Activated T-helper 2 cell treated with anti-CD3 and anti-CD28 coated beads, Interferon-gamma antibody, Interleukin-2, Interleukin-4, amounts not matched to agents 10 μg/mL and 5 μg/mL and 100 μg/mL, durations not matched to agents 14 hours and 24 hours and 36 hours (primary cell): ENCODE results near the gene PTCRA. TPM values are rescaled to one million over a fixed set of nuclear protein-coding genes. Genes with fewer than 3 reads are reported as not detected.
A peak's percentile ranks its signal among the peaks of the same experiment; 100 is the strongest.

Source experiments
- DNase-seq: peaks from one replicate; pipeline ENCODE4 v3.0.0; 2021; ENCODE audit warnings: low spot score
- H3K27ac Mint-ChIP-seq: one replicate; pipeline ENCODE4 v1.8.0; 2021; ENCODE audit warnings: mixed read lengths
- H3K27me3 Mint-ChIP-seq: one replicate; pipeline ENCODE4 v1.8.0; 2021; ENCODE audit warnings: low read depth, mixed read lengths
- H3K36me3 Mint-ChIP-seq: one replicate; pipeline ENCODE4 v1.8.0; 2021; ENCODE audit warnings: low read depth, mixed read lengths
- H3K4me1 Mint-ChIP-seq: one replicate; pipeline ENCODE4 v1.8.0; 2021; ENCODE audit warnings: low read depth, mixed read lengths
- H3K4me3 Mint-ChIP-seq: one replicate; pipeline ENCODE4 v1.8.0; 2021; ENCODE audit warnings: low read depth, mild to moderate bottlenecking, moderate library complexity, mixed read lengths
- H3K9me3 Mint-ChIP-seq: one replicate; pipeline ENCODE4 v1.8.0; 2021; ENCODE audit warnings: mixed read lengths
- intact Hi-C: fragments of 100-400 bp; cut with micrococcal nuclease; formaldehyde crosslinking; loops from one replicate; pipeline ENCODE4 v1.15.1; 2023
- total RNA-seq: library from RNA; stranded (reverse); gene quantifications from 2 replicates; pipeline ENCODE4 v1.2.3, GENCODE V29; 2022

PTCRA gene
- total RNA-seq, 1 donor from 2014 or later: not detected

DNA sequence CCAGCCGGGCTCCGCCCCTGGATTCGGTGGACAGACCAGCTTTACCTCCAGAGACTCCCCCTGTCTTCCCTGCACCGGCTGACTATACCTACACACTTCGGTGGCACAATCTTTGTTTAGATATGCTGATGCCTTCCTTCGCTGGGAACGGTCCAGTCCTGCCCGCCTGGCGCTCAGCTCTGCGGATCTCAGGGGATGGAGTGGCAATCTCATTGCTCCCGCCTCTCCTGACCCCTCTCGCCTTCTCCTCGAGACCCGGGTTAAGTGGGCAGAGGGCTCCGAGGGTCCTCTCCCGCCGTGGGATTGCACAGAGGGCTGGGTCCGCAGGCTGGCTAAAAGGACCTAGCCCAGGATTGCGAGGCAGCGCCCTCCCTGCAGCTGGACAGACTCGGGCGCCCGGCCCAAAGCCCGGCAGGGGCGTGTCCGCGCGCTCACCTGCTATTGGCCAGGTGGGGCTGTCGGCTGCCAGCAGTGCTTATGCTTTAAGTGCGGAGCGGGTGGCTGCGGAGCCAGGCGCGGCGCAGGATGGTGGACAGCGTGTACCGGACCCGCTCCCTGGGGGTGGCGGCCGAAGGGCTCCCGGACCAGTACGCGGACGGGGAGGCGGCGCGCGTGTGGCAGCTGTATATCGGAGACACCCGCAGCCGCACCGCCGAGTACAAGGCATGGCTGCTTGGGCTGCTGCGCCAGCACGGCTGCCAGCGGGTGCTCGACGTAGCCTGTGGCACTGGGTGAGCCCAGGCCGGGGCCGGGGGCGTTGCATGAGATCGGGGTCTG lies 44.6 kb downstream of the PTCRA start, which contains the start of gene GNMT:
Gene GNMT (plus strand): TSS at position 512 of the 777 bp plus-strand sequence. CDS start 14 bp downstream, at position 526.
- peaks cover 9% of the 10 kb centered on the region for H3K27me3 Mint-ChIP-seq
- peak within 1 kb of the TSS; percentile 26 for H3K4me3 Mint-ChIP-seq
- H3K9me3 Mint-ChIP-seq: no peaks in the 10 kb centered on the region
- H3K27ac Mint-ChIP-seq: no peak within 1 kb of the TSS
- DNase-seq: no peak
- intact Hi-C loops: no loop called here
- peaks cover 23% of the 10 kb centered on the region for H3K36me3 Mint-ChIP-seq
- peaks cover 10% of the 10 kb centered on the region for H3K4me1 Mint-ChIP-seq

DNA sequence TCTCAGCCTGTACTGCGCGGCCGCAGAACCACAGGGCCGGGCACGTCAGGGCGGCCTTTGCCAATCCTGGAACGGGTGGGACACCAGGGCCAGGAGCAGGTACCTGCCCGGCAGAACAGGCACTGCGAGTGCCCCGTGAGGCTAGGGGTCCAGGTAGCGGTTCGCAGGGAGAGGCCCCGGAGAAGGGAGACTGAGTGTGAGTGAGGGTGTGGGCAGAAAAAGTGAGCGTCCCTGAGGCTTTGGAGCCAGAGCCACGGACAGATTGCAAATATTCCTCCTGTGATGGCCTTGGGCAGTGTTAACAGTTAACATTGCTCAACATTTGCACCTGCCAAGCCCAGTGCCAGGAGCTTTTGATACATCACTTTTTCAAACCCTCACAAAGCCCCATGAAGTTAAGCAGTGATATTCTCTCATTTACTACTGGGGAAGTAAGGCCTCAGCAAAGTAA lies 45.2 kb downstream of the PTCRA start:
- Mint-ChIP-seq H3K27ac (no peak overlapping the region), H3K4me1 (peaks cover 10% of the 10 kb centered on the region), H3K36me3 (peaks cover 23% of the 10 kb centered on the region), H3K9me3 (no peaks in the 10 kb centered on the region), H3K4me3 (no peak overlapping the region), H3K27me3 (peaks cover 9% of the 10 kb centered on the region)
- intact Hi-C loops: no loop called here
- DNase-seq: no peak

DNA sequence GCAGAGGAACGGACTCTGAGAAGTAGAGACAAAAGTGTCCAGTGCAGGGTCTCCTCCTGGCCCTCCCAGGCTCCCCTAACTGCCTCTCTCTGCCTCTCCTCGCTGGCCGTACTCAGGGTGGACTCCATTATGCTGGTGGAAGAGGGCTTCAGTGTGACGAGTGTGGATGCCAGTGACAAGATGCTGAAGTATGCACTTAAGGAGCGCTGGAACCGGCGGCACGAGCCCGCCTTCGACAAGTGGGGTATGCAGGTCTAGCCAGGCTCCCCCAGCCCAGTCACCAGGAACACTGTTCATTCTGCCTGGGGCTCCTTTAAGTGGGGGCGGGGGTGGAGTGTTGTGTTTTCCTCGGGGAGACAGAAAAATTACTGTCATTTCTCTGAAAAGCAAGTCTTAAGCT lies 46.2 kb downstream of the PTCRA start:
- Mint-ChIP-seq H3K27me3 (peaks cover 9% of the 10 kb centered on the region), H3K4me1 (peaks cover 10% of the 10 kb centered on the region), H3K27ac (no peak overlapping the region), H3K36me3 (peaks cover 23% of the 10 kb centered on the region), H3K4me3 (no peak overlapping the region), H3K9me3 (no peaks in the 10 kb centered on the region)
- intact Hi-C loops: no loop called here
- no peak for DNase-seq

DNA sequence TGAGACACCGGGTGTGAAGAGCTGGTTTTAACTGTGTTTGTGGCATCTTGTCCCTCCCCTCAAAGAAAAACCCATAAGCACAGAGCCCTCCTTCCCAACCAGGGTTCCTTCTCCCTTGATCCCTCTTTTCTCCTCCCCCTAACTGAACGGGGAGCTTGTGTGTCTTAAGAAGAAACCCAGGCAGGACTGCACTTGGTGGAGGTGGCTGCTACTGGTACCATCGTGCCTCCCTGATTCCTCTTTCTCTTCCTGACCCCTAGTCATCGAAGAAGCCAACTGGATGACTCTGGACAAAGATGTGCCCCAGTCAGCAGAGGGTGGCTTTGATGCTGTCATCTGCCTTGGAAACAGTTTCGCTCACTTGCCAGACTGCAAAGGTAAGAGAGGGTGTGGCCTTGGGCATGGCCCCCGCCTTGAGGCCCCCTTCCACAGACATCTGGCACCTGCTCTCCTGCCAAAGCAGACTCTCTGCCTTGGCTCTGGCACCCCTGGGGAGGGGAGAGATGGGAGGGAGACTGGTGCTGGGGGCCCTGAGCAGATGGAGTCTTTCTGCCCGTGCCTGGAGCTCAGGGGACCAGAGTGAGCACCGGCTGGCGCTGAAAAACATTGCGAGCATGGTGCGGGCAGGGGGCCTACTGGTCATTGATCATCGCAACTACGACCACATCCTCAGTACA lies 46.8 kb downstream of the PTCRA start:
- intact Hi-C loops: no loop called here
- Mint-ChIP-seq H3K27ac (no peak overlapping the region), H3K4me1 (peaks cover 10% of the 10 kb centered on the region), H3K4me3 (no peak overlapping the region), H3K9me3 (no peaks in the 10 kb centered on the region), H3K36me3 (peaks cover 27% of the 10 kb centered on the region), H3K27me3 (peaks cover 9% of the 10 kb centered on the region)
- DNase-seq: no peak

DNA sequence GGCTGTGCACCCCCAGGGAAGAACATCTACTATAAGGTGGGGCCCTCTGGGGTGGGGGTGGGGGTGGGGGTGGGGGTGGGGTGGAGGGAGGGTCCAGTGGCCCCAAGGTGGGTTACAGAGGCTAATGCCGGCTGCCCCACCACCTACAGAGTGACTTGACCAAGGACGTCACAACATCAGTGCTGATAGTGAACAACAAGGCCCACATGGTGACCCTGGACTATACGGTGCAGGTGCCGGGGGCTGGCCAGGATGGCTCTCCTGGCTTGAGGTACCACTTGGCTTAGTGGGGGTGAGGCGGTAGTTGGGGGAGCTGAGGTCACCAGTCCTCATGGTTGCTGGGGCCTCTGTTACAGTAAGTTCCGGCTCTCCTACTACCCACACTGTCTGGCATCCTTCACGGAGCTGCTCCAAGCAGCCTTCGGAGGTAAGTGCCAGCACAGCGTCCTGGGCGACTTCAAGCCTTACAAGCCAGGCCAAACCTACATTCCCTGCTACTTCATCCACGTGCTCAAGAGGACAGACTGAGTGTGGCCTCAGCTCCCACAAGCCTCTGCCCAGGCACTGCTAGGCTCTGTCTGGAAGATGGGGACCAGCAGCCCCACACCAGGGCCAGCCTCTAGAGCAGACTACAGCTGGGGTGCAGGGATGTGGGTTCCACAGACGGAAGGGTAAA lies 47.5 kb downstream of the PTCRA start:
- H3K27ac Mint-ChIP-seq: no peak overlapping the region
- no peaks in the 10 kb centered on the region for H3K9me3 Mint-ChIP-seq
- no peak for DNase-seq
- intact Hi-C loops: no loop called here
- peaks cover 9% of the 10 kb centered on the region for H3K27me3 Mint-ChIP-seq
- H3K36me3 Mint-ChIP-seq: peaks cover 30% of the 10 kb centered on the region
- peaks cover 10% of the 10 kb centered on the region for H3K4me1 Mint-ChIP-seq
- H3K4me3 Mint-ChIP-seq: no peak overlapping the region

DNA sequence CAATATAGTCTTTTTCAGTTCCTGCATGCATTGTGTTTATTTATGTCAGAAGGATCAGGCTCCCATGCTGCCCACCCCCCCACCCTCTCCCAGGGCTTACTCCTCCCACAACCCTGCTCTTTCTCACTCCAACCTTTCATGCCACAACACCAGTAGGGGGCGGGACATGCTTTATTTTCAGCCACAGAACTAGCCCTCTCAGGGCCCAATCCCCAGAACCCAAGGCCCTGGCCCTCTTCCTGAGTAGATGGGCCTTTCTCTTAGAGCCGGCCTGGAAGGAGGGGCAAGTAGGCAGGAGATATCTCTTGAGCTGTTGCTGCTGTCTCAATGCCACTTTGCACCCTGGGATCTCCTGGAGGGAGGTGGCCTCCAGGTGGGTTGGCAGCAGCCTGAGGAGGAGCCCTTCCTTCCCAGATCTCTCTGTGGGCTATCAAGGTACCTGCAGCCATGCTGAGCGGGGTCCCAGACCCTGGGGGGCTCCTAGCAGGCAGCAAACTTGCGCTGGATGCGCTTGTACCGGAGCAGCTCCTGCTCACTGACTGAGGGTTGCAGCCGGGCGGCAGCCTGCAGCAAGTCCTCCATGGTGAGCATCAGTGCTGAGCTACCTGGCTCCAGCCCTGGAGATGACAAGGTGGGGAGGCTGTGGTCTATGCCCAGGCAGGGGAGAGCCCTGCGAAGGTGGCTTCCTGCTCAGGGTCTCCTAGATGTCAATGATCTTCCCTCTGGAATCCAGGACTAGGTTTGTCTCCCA lies 48.2 kb downstream of the PTCRA start:
- intact Hi-C loops: no loop called here
- H3K27me3 Mint-ChIP-seq: peaks cover 9% of the 10 kb centered on the region
- no peak overlapping the region for H3K4me3 Mint-ChIP-seq
- DNase-seq: no peak
- peaks cover 30% of the 10 kb centered on the region for H3K36me3 Mint-ChIP-seq
- H3K9me3 Mint-ChIP-seq: no peaks in the 10 kb centered on the region
- peaks cover 10% of the 10 kb centered on the region for H3K4me1 Mint-ChIP-seq
- no peak overlapping the region for H3K27ac Mint-ChIP-seq

DNA sequence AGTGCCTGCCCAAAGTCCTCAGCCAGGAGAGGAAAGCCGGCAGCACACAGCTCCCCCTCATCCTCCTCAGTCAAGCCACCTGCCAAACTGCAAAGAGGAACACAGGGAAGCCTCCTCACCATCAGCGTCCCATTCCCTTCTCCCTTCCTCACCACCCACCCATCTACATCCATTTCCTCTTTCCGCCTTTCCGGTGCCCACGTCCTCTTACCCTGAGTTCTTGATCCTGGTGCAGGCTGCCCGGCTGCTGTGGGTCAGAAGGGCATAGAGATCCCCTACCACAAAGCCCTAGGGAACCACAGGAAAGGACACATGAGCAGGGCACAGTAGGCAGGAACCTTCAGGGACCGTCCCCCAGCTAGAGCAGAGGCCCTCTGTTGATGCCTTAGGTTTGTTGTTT lies 50.7 kb downstream of the PTCRA start:
- H3K27ac Mint-ChIP-seq: no peak overlapping the region
- peaks cover 41% of the 10 kb centered on the region for H3K36me3 Mint-ChIP-seq
- intact Hi-C loops: no loop called here

DNA sequence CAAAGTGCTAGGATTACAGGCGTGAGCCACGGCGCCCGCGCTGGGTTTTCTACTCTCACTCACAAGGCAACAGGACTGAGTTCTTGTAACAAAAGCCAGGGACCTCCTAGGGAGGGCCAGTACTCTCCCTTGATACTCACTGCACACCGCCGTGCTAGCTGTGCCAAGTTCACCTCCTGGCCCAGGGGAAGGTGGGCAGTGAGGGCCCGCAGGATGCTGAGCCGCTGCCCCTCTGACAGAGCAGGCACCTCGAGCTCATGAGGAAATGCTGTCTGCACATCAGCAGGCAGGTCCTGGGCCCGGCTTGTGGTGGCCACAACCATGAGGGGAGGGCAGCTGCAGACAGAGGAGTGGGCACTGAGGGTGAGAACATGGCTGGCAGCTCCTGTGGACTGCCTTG lies 51.4 kb downstream of the PTCRA start:
- no peak overlapping the region for H3K27ac Mint-ChIP-seq
- H3K4me1 Mint-ChIP-seq: peaks cover 5% of the 10 kb centered on the region
- intact Hi-C loops: no loop called here

More for the DNA sequence above, 50.7 kb downstream of the PTCRA start:
- no peaks in the 10 kb centered on the region for H3K9me3 Mint-ChIP-seq
- DNase-seq: no peak
- no peak overlapping the region for H3K4me3 Mint-ChIP-seq
- H3K4me1 Mint-ChIP-seq: peaks cover 4% of the 10 kb centered on the region
- H3K27me3 Mint-ChIP-seq: no peaks in the 10 kb centered on the region

DNA sequence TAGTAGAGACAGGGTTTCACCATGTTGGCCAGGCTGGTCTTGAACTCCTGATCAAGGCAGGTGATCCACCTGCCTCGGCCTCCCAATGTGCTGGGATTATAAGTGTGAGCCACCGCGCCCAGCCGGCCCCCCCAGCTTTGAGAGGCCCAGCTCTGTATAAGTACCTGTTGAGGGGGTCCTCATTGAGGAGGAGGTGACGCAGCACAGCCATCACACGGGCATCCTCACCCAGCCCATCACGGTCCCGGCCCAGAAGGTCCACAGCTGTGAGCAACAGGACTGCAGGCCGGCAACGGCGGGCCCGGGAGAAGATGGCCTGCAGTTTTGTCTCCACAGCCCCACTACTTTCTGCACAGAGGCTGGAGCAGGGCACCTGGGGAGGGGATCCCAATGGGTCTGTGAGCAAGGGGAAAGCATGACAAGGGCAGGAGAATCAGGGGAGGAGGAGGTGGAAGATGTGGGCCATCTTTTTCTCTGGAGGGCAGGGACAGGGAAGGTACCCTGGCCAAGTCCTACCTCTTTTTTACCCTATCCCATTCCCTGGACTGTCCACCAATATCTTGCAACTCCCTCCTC lies 52.4 kb downstream of the PTCRA start:
- no peaks in the 10 kb centered on the region for H3K27me3 Mint-ChIP-seq
- H3K4me1 Mint-ChIP-seq: peaks cover 5% of the 10 kb centered on the region
- no peaks in the 10 kb centered on the region for H3K9me3 Mint-ChIP-seq
- peaks cover 32% of the 10 kb centered on the region for H3K36me3 Mint-ChIP-seq
- H3K27ac Mint-ChIP-seq: no peak overlapping the region
- H3K4me3 Mint-ChIP-seq: no peak overlapping the region
- intact Hi-C loops: no loop called here
- DNase-seq: no peak

More for the DNA sequence above, 51.4 kb downstream of the PTCRA start:
- no peaks in the 10 kb centered on the region for H3K27me3 Mint-ChIP-seq
- H3K9me3 Mint-ChIP-seq: no peaks in the 10 kb centered on the region
- DNase-seq: no peak
- no peak overlapping the region for H3K4me3 Mint-ChIP-seq
- peaks cover 38% of the 10 kb centered on the region for H3K36me3 Mint-ChIP-seq

DNA sequence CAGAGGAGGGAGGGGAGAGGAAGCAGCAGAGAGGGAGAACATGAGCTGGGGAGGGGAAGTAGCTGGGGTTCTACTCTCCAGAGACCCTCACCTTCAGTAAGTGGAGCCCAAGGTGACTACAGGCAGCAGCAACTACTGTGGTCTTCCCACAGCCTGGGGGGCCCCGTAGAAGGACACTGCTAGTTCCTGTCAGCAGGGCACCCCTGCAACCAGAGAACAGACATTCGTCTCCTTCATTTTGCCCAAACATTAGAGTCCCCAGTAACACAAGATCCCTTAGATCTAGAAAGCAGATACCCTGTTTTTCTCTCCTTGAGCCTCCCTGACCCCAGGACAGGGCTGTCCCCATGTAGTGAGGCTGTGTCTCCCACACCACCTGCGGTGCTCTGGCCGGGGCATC lies 52.9 kb downstream of the PTCRA start:
- intact Hi-C loops: no loop called here
- no peaks in the 10 kb centered on the region for H3K27me3 Mint-ChIP-seq
- H3K4me3 Mint-ChIP-seq: no peak overlapping the region
- no peak for DNase-seq
- H3K36me3 Mint-ChIP-seq: peaks cover 29% of the 10 kb centered on the region
- H3K9me3 Mint-ChIP-seq: no peaks in the 10 kb centered on the region
- no peak overlapping the region for H3K27ac Mint-ChIP-seq
- peaks cover 5% of the 10 kb centered on the region for H3K4me1 Mint-ChIP-seq

DNA sequence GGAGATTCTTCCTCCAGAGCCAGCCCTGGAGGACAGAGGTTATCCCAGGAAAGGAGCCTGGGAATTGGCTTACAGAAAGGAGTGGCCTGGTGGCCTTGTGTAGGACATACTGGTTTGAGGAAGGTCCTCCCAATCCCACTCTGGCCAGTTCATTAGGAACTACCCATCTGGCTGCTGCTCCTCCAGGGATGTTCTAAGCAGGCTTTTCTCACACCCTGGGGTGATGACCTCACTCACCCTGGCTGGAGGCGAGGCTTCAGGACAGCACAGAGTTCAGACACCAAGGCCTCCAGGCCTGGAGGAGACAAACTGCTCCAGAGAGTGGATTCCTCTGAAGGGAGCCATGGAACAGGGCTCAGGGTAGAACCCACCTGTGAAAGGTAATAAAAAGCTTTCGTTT lies 53.6 kb downstream of the PTCRA start:
- Mint-ChIP-seq H3K27me3 (no peaks in the 10 kb centered on the region), H3K9me3 (no peaks in the 10 kb centered on the region), H3K4me1 (peaks cover 7% of the 10 kb centered on the region), H3K36me3 (peaks cover 29% of the 10 kb centered on the region), H3K27ac (no peak overlapping the region), H3K4me3 (no peak overlapping the region)
- intact Hi-C loops: no loop called here
- DNase-seq: no peak

DNA sequence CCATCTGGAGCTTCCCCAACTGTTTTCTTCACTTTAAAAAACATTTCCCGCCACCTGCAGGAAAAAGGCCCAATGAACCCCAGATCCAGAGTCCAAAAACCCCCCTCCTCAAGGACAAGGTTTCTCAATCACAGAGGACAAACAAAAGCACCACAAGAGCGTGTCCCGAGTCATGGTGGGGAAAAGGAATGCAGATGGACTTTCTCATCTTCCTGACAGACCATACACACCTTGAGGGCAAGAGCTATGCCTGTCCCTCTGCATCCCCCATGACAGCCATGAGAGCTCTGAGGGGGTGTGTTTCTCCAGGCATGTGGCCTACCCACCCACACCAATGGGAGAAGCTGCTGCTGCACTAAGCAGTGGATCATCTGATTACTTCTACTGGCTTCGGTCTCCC lies 54.1 kb downstream of the PTCRA start:
- H3K9me3 Mint-ChIP-seq: no peaks in the 10 kb centered on the region
- no peaks in the 10 kb centered on the region for H3K27me3 Mint-ChIP-seq
- H3K27ac Mint-ChIP-seq: no peak overlapping the region
- peaks cover 8% of the 10 kb centered on the region for H3K4me1 Mint-ChIP-seq
- H3K4me3 Mint-ChIP-seq: no peak overlapping the region
- DNase-seq: no peak
- peaks cover 27% of the 10 kb centered on the region for H3K36me3 Mint-ChIP-seq
- intact Hi-C loops: no loop called here
